Left kidney (tissue), 2 donors: ENCODE data around the gene ATP9A. TPM values are rescaled to one million over a fixed set of nuclear protein-coding genes. Genes with fewer than 3 reads are reported as not detected.
"Not testable (repeated sequence)": the region's sequence is repeated elsewhere in the genome, so short reads cannot be mapped to it uniquely, and the experiment has no call there.

Source experiments
- DNase-seq: peaks from one replicate; pipeline ENCODE4 v3.0.0-alpha.2; 2013
- polyA plus RNA-seq: library from polyadenylated mRNA; unstranded; fragments of 120-200 nt; gene quantifications from one replicate; pipeline ENCODE4 v1.2.1, GENCODE V29; 2013; ENCODE audit not compliant: insufficient read length

ATP9A gene
- polyA plus RNA-seq, 1 donor: 62.4 TPM

DNA sequence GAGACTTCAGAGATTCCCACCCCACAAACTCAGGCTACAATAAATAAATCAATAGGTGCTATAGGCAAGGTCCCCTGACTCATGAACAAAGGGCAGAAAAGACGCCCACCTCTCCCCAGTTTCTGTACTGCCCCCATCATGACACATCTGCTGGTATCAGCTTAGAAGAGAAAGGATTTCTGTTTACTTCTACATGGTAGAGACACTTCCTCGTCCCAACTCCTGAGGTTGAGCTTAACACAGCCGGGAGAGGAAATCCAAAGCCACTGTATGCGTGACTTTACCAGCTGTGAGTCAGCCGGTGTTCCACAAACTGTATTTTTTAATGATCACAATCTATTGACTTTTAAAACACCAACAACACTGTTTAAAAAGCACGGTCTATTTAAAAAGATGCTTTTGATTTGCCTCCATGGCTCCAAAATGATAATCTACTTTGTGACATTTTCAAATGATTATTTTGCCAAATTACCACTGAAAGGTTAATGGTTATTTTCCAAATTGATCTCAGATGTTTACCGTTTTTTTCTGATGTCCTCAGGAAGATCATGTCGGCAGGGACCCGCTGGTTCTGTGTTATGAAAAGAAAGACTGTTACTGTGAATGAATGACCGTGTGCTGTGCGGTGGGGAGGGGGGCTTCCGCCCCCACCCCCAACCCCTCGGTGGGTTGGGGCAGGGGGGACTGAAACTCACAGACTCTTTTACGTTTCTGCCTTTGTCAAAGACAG lies 72.5 kb downstream of the ATP9A start:
- no peak for DNase-seq

DNA sequence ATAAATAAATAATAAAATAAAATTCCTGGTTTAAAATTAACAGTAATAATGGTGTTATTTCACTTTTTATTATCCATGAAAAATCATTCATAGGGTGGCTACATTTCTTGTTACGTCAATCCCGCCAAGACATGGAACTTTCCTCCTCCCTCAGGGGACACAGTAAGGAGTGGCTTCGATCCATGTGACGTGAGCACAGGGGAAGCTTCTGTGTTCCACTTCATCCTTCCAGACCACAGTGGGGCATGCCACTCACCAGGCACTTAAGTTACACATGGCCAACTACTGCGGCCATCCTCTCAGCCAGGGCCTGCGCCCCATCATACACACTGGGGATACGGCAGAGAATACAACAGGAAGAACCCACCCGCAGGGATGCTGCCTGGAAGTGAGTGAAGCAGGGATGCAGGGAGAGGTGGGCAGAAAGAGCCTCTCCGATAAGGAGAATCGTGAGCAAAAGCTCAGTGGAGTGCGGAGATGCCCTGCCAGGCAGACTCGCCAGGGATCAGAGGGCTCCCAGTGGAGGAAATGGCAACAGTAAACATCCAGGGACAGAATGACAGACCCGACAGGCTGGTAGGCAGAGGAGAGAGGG lies 75.3 kb downstream of the ATP9A start:
- no peak for DNase-seq

DNA sequence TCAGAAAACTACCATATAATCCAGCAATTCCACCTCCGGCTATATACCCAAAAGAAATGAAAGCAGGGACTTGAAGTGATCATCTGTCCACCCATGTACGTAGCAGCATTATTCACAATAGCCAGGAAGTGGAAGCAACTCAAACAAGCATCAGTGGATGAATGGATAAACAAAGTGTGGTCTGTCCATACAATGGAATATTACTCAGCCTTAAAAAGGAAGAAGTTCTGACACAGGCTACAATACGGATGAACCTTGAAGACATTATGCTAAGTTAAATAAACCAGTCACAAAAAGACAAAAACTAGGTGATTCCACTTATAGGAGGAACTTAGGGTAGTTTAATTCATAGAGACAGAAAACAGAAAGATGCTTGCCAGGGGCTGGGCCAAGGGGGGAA lies 76.5 kb downstream of the ATP9A start:
- no peak for DNase-seq

DNA sequence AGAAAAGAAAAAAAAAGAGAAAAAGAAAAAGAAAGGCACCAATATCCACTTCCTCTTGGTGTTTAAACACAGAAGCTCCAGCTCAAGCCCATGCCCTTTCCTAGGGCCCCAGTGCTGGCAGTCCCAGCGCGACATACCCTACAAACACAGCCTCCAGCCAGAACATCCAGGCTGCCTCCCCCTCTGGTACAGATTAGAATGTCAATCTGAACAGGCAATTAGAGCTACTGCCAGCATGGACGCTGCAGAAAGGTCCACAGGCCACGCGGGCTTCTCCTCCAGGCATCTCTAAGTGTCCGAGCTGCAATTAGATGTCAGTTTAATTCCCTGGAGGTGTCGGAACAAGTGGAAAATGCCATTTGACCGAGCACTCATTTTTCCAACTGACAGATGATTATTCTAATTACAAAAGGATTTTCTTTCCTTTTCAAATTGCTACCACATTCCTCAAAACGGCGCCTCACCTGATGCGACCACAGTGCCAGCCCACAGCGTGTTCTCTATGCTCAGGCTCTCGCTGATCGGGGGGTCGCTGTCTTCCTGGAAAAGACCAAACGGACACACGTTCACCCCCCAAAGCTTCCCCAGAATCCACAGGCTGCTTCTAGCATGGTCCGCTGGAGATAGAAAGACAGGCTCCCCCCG lies 79.5 kb downstream of the ATP9A start:
- no peak for DNase-seq

DNA sequence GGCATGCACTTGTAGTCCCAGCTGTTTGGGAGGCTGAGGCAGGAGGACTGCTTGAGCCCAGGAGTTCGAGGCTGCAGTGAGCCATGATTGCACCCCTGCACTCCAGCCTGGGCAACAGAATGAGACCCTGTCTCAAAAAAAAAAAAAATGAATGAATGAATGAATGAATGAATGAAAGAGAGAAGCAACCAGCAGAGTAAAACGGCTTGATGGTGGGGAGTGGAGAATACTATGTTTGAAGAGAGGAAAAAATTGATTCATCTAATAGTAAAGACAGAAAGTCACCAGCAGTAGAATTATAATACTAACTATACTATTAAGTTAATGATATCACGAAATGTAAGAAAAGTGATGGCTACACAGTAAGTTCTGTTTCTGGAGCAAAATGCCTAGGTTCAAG lies 80.6 kb downstream of the ATP9A start:
- DNase-seq: no peak

DNA sequence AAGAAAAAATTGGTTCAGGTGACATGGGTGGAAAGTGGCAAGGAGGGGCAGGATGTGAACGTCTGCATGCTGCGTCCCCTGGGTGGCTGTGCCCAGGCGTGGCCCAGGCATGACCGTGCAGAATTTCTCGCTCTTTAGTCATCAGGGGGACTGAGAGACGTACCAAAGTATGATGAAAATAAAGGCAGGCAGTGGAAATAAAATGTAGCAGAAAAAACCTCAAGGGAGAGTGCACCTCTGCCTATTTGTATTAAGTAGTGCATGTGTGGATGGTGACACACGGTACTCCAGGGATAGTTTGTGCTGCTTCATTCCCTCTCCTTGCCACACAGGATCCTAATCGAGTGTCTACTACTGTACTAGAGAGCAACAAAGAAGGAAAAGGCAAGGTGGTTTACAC lies 81.1 kb downstream of the ATP9A start:
- no peak for DNase-seq

DNA sequence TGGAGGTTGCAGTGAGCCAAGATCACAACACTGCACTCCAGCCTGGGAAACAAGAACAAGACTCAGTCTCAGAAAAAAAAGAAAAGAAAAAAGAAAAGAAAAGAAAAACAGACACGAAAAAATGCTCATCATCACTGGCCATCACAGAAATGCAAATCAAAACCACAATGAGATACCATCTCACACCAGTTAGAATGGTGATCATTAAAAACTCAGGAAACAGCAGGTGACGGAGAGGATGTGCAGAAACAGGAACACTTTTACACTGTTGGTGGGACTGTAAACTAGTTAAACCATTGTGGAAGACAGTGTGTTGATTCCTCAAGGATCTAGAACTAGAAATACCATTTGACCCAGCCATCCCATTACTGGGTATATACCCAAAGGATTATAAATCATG lies 82.7 kb downstream of the ATP9A start:
- DNase-seq: not testable (repeated sequence)

DNA sequence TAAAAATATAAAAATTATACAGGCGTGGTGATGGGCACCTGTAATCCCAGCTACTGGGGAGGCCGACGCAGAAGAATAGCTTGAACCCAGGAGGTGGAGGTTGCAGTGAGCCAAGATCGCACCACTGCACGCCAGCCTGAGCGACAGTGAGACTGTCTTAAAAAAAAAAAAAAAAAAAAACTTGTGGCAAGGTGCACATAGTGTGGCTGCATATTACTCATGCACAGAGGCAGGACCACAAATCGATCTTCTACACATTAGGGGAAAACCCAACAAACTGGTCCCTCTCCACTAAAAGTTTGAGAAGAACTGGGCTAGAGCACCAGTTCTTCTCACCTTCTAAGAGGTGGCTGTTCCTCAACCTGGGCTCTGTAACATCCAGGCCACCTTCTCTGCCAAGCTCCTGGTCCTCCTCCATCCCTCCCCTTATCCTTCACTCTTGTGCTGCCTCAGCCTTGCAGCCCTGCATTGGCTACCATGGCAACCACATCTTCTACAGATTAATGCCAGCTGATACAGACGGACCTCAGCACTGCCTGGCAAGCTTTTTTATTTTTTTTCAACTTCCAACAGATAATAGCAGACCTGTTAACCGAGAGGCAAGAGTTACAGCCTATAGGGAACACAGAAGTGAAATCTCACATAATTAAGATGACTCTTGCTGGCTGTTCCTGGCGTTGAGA lies 88.0 kb downstream of the ATP9A start:
- DNase-seq: no peak

DNA sequence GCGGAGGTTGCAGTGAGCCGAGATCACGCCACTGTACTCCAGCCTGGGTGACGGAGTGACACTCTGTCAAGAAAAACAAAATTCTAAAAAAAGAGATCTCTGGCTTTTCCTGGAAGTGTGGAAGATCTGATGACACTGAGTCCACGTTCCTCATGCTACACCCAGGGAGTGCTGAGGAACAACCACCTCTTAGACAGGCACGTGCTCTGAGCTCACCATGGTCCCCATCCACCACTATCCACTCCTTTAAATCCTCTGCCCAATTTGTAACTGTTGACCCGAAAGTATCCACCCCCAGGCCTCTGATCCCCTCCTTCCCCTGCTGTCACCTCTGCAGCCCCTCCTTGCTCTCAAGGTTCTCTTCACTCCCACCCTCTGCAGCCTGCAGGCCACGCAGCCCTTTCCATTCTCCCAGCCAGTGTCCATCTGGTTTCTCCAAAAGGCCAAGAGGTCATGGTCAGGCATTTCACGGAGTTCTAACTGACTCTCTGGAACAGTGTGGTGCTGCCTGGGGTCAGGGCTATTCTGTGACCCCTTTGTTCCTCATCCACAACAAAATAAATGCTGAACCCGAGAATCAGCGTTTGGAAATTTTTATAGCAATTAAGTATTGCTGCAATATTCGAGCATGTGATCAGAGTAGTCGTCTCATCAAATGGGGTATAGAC lies 88.8 kb downstream of the ATP9A start:
- no peak for DNase-seq

DNA sequence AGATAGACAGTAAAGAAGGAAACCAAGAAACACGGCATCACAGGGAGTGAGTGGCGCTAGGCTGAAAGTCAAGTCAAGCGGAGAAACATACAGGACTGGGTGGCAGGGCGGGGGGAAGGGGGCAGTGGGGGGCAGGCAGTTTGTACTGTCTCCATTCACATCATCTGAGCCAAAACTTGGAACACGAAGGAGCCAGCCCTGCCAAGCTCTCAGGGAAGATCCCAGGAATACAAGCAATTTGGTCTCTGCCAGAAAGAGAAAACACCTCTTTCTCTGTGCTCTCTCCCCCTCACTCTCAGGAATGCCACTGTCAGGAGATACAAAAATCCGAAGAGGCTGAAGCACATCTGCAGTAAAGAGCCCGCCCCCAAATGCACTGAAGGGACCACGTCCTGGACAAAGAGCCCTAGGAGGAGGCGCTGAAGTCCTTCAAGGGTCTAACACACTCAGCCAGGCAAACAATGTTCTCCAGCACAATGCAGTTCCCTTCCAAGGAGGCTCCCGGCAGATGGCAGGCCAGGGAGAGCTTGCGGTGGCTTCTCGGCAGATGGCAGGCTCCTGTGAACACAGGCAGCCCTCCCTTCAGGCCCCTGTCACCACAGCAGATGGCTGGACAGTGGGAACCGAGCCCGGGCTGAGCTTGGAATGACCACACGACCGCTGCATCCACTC lies 90.0 kb downstream of the ATP9A start:
- no peak for DNase-seq

DNA sequence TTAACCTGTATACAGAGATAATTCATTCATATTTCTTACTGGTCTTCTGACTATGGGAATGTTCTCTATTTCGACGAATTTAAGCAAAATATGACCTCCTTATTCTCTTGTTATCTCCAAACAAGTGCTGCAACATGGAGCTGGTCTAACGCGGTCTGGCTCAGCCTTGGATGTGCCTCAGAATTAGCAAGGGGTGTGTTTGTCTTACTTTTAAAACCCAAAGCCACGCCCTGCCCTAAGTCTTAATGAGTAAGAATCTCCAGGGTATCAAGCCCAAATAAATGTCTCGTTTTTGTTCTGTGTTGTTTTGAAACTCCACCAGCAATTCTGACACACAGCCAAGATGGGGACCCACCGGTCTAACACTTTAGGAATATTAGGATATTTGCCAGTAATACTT lies 99.2 kb downstream of the ATP9A start:
- no peak for DNase-seq

DNA sequence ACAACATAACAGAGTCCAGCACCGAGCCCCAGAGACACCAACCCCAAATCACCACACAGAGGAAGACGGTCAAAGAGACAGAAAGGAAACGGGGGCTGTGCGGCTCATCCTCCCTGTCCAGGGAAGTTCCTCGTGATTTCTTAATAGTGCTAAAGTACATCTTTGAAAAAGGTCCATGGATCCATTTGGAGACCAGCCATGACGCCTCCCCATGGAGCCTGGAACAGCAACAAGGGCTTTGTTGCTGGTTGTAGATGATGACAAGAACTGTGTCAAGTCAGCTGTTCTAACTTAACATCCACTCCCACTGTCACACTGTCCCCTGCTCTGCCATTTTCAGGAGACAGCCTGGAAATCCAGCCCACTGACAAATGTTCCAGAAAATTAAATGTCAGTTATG lies 99.7 kb downstream of the ATP9A start:
- DNase-seq: no peak

DNA sequence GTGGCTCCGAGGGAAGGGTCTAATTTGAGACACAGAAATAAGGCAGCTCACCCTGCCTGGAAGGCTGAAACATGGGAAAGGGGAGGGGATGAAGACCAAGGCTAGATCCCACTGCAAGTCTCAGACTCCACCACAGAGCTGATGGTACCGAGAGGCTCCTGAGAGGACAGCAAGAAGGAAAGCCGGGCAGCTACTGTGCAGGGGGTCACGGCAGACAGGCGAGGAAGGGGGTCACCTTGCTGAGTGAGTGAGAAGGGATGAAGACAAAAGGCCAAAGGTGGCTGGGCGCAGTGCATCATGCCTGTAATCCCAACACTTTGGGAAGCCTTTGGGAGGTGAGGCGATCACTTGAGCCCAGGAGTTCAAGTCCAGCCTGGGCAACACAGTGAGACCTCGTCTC lies 100.7 kb downstream of the ATP9A start:
- DNase-seq: no peak

DNA sequence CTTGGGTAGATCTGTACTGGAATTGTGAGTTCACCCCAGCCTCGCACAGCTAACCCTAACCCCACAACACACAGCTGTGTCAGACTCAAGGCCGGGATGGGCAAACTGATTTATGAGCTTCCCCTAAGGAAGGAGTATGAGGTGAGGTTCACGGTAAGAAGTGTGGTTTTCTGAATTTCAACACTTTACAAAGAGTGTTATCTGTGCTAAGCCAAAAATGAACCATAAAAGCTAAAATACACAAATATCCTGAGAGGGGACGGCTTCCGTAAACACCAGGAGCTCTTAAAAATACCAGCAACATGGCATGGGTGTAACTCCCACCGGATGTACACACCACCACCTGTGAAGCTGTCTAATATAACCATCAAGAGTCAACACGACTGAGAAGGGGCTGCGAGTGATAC lies 101.2 kb downstream of the ATP9A start:
- DNase-seq: no peak

DNA sequence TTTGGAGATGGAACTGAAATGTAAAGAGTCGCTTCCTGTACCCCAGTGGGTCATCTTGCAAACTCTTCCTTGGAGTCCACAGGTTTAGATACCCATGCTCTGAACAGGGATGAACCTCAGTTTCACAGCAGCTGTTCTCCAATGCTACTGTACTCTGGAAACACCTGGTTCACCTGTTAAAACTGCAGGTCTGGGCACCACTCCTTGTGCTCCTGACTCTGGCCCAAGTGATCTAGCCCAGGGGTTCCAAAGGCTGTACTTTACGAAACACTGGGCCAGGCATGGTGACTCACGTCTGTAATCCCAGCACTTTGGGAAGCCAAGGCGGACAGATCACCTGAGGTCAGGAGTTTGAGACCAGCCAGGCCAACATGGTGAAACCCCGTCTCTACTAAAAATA lies 102.1 kb downstream of the ATP9A start:
- no peak for DNase-seq

DNA sequence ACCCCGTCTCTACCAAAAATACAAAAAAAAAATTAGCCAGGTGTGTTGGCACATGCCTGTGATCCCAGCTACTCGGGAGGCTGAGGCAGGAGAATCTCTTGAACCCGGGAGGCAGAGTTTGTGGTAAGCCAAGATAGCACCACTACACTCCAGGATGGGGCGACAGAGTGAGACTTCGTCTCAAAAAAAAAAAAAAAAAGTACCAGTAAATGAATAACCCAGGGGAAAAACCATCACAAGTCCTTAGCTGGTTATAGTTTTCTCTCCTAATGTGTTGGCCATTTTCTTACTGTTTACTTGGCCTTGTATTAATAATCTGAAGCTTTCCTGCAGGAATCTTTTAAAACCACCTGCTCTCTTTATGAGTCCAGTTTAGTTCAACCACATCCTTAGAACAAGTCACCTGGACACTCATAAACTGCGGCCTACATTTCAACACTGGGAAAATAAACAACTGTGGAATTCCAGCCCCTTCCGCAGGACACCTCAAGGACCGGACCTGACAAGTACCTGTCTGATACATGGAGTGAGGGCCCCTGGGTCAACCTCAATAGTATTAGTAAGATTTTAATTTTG lies 102.6 kb downstream of the ATP9A start:
- DNase-seq: no peak

DNA sequence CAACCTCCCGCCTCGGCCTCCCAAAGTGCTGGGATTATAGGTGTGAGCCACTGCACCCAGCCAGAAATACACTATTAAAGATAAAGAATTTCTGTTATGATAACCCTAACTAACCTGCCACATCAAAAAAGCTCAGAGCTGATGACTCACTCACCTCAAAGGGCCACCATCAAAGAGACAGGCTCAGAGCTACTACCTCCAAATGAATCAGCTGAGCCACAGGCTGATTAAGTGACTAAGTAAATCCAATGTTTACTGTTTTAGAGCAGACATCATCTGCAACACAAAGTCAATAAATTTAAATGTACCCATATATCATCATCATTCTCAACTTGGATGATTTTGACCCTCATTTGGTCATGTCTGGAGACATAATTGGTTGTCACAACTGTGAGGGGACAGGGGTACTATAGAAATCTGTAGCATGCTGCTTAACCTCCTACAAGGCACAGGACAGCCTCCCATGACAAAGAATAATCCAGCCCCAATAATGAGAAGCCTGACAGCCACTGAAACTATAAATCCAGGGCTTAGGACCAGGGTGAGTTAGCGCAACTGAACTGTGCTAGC lies 106.5 kb downstream of the ATP9A start:
- no peak for DNase-seq

DNA sequence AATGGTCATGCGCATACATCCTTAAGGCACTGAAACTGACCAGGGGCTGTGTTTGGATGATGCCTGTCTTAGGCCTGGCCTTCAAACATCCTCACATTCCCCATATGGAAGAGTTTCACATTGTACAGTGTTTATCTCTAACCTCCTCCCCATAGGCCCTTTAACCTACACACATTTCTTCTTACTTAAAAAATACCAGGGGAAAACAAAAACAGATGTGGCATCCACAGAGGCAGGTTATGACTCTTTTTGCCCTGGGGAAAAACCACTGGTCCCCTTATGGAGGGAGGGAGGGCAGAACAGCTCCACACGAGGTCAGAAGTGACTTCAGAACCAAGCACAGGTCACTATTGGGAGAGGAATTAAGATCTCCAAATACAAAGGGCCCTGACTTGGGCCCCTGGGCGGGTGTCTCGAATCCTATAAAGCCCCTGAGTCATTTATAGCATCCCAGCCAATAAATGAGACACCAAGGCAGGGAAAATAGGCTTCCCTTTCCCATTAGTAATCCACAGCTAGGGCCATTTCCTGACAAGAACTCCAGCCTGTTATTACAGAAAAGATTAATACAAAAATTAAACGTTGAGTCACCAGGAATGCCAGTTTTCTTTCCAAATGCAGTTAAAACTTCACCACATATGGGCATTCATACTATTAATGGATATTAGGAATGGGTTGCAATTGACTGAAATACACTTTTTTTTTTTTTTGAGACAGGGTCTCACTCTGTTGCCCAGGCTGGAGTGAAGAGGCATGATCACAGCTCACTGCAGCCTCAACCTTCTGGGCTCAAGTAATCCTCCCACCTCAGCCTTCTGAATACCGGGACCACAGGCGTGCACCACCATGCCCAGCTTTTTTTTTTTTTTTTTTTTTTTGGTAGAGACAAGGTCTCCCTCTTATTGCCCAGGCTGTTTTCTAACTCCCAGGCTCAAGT lies 107.2 kb downstream of the ATP9A start:
- DNase-seq: no peak

DNA sequence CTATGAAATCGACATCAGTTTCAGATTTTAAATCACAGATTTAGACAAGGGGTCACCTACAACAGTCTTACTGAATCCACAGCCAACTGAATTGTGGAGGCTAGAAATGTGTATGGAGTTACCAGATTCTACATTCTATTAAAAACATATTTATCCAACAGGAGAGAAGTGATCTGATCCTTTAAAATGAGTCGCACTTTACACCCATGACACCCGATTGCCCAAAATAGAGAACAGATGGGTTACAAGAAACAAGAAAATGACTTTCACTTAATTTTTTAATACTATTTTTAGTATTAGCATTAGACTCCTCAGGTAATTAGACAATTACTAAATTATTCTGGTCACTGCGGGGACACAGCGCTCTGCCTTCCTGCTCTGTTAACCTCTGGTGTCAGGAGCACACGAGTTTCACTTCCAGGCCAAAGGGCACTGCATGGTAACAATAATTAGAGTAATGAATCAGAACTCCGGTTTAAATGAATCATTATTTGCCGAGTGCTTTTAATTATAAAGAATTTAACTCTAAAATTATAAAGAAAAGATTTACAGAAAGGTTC lies 108.6 kb downstream of the ATP9A start:
- no peak for DNase-seq
